ENCODE results near the gene MARCKSL1.

Gene MARCKSL1

DNA sequence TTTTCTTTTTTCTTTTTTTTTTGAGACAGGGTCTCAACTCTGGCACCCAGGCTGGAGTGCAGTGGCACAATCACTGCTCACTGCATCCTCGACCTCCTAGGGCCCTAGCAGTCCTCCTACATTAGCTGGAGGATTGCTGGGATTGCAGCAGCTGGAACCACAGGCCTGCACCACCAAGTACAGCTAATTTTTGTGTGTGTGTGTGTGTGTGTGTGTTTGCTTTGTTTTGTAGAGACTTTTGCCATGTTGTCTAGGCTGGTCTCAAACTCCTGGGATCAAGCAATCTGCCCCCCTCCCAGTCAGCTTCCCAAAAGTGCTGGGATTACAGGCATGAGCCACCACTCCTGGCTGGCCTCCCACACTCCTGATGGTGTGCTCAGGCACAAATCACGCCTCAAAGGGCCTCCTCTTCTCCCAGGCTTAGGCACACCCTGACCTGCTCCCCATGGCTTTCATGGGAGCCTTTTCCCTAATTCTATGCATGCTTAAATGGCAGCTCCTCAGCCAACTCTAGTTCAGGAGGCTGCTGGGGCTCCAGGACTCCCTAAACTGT is 16.9 kb upstream of the MARCKSL1 start:
- DNase-seq (ENCODE audit: low spot score) = no peak

DNA sequence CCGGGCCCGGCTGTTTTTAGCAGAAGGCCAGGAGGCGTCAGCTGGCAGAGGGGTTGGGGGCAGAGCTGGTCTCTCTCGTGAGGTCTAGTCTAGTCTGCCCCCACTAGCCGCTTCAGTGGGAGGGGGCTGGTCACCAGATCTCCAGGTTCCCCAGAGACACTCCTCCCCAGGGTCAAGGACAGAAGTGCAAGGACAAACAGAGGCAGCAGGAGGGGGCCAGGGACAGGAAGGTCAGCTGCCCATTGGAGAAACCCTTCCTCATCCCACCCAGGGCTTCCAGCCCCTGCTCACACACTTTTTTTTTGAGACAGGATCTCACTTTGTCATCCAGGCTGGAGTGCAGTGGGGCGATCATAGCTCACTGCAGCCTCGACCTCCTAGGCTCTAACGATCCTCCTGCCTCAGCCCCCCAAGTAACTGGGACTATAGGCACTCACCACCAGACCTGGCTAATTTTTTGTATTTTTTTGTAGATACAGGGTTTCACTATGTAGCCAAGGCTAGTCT is 16.3 kb upstream of the MARCKSL1 start:
- DNase-seq (ENCODE audit: low spot score) = no peak

DNA sequence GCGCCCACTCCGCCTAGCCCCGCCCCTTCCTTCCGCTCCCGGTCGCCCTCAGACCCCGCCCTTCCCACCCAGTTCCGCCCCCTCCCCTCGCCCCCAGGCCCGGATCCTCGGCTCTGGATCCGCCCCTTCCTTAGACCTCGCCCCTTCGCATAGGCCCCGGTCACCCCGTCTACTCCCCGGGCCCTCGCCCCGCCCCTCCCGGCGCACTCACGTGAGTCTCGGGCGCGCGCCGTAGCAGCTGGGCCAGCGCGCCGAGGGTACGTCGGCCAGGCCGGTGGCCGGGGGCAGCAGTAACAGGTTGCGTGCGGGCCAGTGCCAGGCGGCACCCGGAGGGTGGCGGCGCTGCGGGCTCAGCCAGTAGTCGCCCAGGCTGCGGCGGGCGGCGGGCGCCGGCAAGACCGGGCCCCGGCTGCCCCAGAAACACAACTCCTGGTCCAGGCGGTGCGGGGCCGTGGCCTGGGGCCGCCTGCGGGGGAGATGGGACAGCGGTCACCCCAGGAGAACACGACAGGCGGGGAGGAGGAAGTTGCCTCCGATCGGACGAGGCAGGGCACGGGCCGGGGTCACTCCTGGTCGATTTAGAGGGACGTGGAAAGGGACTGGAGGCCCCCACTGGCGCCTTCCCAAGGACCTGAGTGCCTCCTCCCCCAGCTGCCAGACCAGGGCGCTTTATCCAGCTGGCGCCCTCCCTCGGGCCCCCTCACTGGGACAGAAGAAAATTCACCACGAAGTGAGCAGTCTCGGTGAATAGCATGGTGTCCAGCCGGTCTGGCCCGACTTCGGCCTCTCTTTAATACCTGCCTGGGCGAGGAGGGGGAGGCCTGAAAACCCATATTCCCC is 15.6 kb upstream of the MARCKSL1 start:
- peak; percentile 85 for DNase-seq (ENCODE audit: low spot score)

DNA sequence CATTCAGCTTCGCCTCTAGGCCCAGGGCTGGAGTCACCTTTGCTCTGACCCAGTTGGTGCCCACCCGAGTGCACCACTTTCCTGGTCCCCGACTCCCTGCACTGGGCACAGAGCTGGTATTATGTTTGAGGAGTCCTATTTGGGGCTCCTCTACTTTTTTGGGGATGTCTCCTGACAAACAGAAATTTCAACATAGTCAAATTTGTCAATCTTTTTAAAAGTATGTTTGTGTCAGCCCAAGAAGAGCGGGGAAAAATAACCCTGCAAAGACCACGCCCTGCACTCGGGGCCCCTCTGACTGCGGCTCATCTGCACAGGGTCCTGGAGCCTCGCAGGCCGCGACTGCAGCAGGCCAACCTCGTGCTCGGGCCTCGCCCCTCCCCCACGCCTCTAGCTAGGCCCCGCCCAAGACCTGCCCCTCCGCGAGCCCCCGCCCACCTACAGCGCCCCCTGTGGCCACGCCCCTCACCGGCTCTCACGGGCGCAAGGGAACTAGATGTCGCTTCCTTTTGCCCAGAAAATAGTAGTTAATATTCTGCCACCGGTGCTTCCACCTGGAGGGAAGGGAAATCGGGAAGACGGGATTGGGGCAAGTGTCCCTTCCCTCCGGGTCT is 14.9 kb upstream of the MARCKSL1 start:
- peak; percentile 62 for DNase-seq (ENCODE audit: low spot score)

DNA sequence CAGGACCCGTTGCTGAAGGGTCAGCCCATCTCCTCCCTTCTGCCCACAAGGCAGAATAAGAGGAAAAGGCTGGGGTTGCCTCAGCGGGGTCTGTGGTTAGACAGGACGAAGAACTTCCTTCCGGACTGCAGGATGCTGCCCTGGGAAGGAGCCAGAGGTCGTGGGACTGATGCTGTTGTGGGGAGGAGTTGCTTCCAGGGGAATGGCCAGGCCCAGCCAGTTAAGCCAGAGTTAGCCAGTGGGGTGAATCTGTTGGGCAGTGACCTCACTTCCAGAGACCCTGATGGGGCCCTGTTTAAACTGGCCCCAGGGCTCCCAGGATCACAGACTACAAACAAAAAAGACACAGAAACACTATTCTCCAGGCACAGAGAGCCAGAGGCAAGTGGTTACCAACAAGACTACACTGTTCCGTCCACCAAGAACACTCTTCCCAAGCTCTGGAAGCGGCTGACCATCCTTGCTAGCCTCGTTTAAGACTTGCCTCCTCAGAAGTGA is 13.2 kb upstream of the MARCKSL1 start:
- DNase-seq (ENCODE audit: low spot score) = no peak

DNA sequence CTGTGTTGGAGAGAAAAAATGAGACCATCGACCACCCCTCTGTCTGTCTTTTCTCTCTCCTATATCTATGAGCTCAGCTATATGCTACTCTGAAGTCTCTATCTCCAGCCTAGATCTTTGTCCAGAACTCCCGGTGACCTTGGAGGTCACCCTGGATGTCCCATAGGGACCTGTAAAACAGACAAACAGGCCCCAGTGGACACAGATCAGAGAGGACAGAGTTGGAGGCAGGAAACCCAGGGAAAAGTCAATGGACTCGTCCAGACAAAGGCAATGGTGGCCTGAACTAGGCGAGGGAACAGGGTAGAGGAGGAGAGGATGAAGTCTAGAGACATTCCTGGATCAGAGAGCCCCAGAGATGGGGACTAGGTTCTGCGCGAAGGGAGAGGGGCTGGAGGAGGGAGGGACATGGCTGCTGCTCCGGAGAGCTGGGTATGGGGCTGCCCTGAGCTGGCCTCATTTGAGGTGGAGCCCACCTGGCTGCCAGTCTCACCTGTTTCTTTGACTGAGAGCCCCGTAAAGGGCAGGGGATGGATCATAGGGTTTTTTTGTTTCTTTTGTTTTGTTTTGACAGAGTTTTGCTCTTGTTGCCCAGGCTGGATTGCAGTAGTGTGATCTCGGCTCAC is 10.6 kb upstream of the MARCKSL1 start:
- DNase-seq (ENCODE audit: low spot score) = no peak

DNA sequence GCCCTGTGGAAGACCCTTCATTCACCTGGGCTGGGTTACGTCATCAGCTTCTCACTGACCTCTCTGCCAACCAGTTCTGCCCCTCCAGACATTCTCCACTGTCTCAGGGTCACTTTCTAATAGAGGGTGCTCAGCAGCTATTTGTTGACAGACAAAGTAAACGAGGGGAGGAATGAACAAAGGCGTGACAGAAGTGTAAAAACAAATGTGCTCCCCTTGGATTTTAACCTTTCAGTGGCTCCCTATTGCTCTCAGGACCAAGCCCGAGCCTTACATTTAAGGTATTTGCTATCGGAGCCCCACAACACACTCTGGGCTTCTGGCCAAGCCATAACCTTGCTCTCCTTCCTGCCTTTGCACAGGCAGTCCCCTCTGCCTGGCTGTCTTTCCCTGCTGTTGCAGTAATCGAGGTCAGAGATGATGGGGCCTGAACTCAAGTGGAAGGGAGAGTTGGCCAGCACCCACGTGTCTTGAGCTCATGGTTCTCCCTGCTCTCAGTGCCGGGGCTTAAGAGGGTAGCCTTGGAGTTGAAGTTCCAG is 9.3 kb upstream of the MARCKSL1 start:
- no peak for DNase-seq (ENCODE audit: low spot score)

DNA sequence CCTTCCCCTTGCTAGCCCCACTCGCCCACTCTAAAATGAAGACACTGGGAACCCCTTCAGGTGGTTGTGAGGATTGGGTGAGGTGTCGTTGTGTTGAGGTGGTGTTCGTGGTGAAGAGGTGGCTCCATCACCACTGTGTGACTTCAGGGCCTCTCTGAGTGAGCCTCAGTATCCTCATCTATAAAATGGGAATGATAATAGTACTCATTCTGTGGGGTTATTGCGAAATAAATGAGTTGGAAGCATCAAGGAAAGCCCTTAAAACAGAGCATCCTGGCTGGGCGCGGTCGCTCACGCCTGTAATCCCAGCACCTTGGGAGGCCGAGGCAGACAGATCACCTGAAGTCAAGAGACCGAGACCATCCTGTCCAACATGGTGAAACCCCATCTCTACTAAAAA is 6.7 kb upstream of the MARCKSL1 start:
- DNase-seq (ENCODE audit: low spot score) = no peak

DNA sequence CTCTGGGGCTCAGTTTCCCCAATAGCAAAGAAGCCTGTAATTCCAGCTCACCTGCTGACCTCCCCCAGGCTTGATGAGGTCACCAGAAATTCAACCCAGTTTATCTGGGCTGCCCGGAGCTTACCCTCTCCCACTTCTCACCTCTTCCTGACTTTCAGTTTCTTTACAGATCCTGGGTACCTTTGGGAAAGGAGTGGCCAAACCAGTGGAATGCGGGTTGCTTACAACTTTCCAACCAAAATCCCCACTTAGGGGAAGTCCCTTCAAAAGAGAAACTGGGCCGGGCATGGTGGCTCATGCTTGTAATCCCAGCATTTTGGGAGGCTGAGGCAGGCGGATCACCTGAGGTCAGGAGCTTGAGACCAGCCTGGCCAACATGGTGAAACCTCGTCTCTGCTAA is 5.9 kb upstream of the MARCKSL1 start:
- DNase-seq (ENCODE audit: low spot score) = no peak

DNA sequence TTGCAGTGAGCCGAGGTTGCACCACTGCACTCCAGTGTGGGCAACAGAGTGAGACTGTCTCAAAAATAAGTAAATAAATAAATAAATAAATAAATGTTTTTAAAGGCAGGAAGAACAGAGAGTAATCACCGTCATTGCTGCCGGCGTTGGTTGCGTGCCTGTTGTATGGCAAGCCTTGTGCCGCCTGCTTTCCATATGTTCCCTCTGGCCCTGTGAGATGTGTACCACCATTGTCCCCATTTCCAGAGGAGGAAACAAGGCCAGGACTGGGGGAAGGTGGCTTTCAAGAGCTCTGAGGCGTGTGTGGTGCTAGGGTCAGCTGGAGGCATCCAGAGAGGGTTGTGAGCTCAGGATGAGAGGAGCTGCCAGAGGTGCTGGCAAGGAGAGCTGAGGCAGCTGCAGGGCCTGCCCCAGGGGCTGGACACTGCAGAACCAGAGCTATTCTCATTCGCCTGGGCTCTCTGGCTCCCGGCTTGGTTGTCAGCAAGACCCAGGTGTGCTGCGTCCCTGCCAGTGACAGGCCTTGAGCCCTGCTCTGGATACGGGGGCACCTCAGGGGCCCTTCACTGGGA is 5.2 kb upstream of the MARCKSL1 start:
- no peak for DNase-seq (ENCODE audit: low spot score)

DNA sequence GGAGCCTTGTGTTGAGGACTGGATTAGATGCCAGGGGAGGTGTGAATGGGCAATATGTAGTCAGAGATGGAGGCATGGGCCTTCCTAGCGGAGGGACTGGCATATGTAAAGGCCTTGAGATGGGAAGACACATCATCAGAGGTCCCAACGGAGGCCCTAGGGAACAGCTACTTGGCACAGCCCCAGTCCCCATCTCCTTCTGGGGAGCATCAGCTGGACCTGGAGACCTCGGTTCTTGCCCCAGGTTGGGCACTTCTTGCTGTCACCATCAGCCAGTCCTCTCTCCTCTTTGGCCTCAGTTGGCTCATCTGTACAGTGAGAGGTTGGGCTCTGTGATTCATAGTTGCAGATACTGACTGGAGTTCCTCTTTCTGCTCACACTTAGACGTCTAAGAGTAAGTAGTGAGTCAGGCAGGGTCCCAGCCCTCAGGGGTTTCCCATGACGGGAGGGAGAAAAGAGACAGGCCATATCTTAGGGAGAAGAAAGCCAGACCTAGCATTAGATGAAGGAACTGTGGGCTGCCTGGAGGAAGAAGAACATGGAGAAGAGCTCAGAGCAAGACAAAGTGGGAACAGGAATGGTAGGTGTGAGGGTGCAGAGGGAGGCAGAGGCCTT is 3.4 kb upstream of the MARCKSL1 start:
- no peak for DNase-seq (ENCODE audit: low spot score)

DNA sequence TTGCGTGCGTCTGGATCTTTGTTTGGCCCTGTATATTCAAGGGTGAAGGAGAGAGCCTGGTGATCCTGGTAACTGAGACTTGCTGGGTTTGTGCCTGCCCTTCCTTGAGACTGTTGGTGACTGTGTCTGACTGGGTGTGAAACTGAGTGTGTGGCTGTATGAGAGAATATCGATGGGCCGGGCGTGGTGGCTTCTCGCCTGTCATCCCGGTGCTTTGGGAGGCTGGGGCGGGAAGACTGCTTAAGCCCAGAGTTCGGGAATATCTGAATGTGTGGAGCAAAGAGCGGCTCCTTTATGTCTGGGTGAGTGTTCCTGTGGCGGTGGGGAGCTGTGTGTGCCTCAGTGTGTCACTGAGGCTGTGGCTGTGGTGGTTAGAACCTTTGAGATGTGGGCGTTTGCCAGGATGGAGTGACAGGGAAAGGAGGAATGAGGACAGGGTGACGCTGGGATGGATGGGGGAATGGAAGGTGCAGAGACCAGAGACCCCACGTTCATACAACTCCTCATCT is 2.7 kb upstream of the MARCKSL1 start:
- DNase-seq (ENCODE audit: low spot score) = no peak

DNA sequence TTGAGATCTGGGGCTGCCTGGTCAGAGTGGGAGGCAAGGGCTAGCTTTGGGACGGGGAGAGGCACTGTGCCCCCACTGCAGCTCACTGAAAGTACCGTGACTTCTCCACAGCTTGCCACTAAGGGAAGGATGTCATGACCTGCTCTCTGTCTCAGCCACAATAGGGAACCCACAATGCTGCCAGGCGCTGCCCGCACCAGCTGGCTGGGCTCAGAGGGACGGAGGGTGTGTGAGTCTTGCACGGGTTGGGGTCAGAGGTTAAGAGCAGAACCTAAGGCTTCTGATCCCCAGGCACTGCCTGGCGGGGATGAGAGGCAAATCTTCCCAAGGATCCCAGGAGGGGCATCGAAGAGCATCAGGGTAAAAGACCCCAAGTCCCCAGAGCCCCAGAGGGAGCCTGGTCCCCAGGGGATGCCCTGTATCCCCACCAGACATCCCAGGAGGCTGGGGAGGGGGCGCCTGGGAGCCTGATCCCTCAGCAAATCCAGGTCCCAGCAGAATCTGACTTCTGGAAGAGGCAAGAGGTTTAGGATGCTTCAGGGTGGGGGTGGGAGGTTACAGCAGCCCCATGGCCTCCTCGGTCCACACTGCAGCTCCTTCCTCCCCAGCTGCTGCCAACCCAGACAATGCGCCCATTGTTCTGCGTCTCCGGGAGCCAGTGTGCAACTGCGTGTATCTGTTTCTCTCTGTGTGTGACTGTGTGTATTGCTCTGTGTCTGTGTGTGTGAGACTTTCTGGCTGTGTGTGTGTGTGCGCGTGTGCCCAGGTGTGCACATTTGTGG is 2.0 kb upstream of the MARCKSL1 start:
- DNase-seq (ENCODE audit: low spot score) = no peak

DNA sequence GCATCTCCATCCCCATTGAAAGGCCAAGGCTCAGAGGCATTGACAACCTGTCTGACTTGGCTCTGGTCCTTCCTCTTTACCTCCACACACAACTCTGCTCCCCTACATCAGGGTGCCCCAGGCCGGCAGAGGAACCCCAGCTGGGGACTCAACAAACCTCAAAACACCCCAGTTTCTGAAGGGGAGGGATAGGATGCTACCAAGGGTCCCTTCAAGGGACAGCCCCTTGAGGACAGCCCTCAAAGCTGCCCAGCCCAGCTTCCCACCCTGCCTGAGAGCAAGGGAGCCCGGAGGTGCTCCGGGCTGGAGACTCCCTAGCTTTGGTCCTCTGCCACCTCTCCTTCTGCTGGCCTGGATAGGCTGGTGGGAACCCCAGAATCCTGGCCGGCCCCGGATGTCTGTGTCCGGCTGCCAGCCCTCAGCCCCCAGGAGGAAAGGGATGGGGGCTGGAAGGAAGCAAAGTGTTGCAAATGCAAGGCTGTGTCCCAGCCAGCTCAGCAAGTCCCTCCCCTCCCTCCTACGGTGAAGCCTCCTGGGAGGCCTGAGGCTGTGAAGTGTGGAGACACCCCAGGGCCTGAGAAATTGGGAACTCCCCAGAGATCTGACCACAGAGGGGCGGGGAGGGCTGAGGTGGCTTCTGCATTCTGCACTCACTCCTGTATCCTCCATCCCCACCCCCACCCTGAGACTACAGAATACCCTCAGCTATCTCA is 1.1 kb upstream of the MARCKSL1 start:
- DNase-seq (ENCODE audit: low spot score) = no peak

DNA sequence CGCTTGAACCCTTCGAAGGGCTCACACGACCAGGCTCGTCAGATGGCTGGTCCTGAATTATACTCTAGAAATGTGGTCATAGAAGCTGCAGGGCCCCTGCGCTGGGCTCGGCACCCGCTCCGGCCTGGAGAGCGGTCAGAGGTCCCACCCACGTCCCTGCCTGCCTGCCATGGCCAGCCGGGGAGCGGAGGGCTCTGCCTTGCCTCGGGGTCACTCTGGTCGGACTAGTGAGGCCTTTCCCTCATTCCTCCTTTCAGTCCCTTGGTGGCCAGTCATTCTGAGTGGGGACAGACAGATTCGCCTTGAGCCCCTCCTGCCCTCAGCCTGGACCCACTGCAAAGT is 529 bp upstream of the MARCKSL1 start:
- DNase-seq (ENCODE audit: low spot score) = no peak

DNA sequence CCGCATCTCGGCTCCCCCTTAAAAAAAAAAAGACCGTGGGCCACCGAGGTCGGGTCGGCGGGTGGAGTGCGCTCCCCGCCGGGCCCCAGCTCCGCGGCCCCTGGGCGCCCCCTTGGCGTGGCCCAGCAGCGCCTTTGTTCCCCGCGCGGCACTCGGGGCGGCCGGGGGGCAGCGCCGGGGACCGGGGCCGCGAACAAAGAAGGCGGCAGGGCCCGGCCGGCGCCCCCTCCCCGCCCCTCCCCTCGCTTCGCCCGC is 571 bp downstream of the MARCKSL1 start:
- DNase-seq (ENCODE audit: low spot score) = no peak

DNA sequence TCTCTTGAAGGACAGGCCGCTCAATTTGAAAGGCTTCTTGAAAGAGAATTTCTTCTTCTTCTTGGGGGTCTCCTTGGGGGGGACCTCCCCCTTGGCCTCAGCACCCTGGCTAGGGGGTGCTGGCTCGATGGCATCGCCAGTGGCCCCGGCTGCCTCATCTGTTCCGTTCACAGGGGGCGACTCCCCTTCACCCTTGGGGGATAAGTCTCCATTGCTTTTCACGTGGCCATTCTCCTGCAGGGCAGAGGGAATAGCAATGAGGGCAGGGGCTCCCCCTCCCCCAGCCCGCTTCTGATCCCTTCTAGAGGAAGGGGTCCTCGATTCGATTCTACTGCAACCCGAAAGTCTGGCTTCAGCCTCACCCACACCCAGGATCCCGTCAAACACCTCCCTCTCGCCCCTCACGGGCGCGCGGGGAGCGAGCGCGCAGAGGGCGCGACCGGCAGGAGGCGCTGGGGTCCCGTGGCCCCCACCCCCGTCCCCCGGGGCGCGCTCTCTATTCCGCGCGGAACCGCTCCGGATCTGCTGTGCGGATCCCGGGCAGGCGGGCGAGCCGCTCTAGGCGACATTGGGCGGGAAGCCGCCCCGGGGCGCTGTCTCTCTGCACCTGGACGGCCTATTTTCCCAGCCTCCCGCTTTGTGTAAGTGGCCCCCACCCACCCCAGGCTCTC is 1.0 kb downstream of the MARCKSL1 start:
- DNase-seq (ENCODE audit: low spot score) = peak; percentile 43

DNA sequence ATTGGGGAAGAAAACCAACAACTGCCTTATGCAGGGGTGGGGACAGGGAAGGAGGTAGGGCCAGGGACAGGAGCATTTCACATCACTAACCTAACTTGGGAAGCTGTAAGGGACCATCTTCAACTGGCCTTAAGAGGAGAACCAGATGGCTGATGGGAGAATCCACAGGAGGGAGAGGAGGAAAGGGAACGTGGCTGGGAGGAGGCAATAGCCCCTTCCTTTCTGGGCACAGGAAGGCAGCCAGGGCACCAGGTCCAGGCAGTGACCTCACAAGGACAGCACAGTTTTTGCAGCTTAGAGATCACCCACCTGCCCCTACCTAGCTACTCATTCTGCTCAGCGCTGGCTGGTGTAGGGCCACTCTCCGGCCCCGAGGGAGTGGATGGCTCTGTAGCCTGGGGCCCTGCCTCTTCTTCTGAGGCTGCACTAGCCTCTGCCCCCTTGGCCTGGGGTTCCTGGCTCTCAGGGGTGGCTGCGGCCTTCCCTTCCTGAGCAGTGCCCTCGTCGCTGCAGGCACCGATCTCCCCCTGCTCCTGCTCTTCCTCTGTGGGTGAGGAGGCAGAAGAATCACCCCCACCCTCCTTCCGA is 1.7 kb downstream of the MARCKSL1 start:
- DNase-seq (ENCODE audit: low spot score) = no peak

DNA sequence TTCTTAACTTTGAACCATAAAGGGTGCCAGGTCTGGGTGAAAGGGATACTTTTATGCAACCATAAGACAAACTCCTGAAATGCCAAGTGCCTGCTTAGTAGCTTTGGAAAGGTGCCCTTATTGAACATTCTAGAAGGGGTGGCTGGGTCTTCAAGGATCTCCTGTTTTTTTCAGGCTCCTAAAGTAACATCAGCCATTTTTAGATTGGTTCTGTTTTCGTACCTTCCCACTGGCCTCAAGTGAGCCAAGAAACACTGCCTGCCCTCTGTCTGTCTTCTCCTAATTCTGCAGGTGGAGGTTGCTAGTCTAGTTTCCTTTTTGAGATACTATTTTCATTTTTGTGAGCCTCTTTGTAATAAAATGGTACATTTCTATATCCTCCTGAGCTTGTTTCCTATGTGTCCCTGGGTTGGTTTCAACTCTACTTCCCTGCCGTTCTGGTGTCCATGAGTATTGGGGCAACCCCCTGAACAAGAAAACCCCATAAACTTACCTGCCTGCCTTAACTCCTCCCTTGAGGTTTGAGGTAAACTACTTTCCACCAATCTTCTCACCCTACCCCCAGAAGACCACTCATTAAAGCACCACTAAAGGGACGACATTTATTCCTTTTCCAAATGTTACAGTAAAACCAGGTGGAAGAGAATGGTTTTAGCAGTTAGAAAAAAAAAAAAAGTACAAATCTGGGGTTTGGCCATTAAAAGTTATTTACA is 2.6 kb downstream of the MARCKSL1 start:
- no peak for DNase-seq (ENCODE audit: low spot score)
